Spleen (tissue), 11 donors: ENCODE results near the gene MPIG6B. TPM values are rescaled to one million over a fixed set of nuclear protein-coding genes. Genes with fewer than 3 reads are reported as not detected.

Source experiments
- DNase-seq: peaks from one replicate; pipeline ENCODE4 v3.0.0-alpha.2; 2020
- H3K27ac ChIP-seq, 8 donors: fragments of 200-600 bp; sonication (generic) in 7 of 8; 1 replicate in 4 of 8; 2 replicates in 4 of 8; pipeline versions ENCODE4 v1.5.0 to v1.8.0; 2016 to 2021; ENCODE audit warnings: inconsistent platforms in 4 of 8, mild to moderate bottlenecking in 4 of 8, moderate library complexity in 1 of 8
- H3K27me3 ChIP-seq, 7 donors: fragments of 200-600 bp; sonication (generic) in 6 of 7; replicated peaks in 1 of 7; 1 replicate in 4 of 7; 2 replicates in 3 of 7; pipeline versions ENCODE4 v1.5.0 to v1.8.0; 2016 to 2021; ENCODE audit warnings: inconsistent platforms in 3 of 7, mild to moderate bottlenecking in 1 of 7
- H3K36me3 ChIP-seq, 6 donors: fragments of 200-600 bp; sonication (generic) in 5 of 6; 1 replicate in 4 of 6; 2 replicates in 2 of 6; pipeline versions ENCODE4 v1.5.0 to v1.8.0; 2016 to 2021; ENCODE audit warnings: inconsistent platforms in 2 of 6
- H3K4me1 ChIP-seq, 6 donors: fragments of 200-600 bp; sonication (generic) in 5 of 6; 1 replicate in 3 of 6; 2 replicates in 3 of 6; pipeline versions ENCODE4 v1.5.0 to v1.8.0; 2016 to 2021; ENCODE audit warnings: inconsistent platforms in 3 of 6
- H3K4me3 ChIP-seq, 8 donors: fragments of 200-600 bp; sonication (generic) in 7 of 8; 1 replicate in 4 of 8; 2 replicates in 4 of 8; pipeline versions ENCODE4 v1.5.0 to v1.8.0; 2016 to 2021; ENCODE audit warnings: inconsistent platforms in 4 of 8, mild to moderate bottlenecking in 4 of 8, moderate library complexity in 2 of 8
- H3K9me3 ChIP-seq, 8 donors: fragments of 200-600 bp; sonication (generic) in 7 of 8; 1 replicate in 4 of 8; 2 replicates in 4 of 8; pipeline versions ENCODE4 v1.5.0 to v1.8.0; 2016 to 2021; ENCODE audit warnings: inconsistent platforms in 4 of 8
- CTCF ChIP-seq, 11 experiments: fragments of 200-600 bp in 7 of 11; fragments of 450-650 bp in 4 of 11; sonication (generic) in 4 of 11; IDR thresholded peaks in 8 of 11; conservative IDR thresholded peaks in 3 of 11; 1 replicate in 7 of 11; 2 replicates in 4 of 11; pipeline versions ENCODE4 v1.4.0 to v1.8.0; 2016 to 2021; ENCODE audit warnings: antibody characterized with exemption in 11 of 11, inconsistent platforms in 4 of 11, mild to moderate bottlenecking in 1 of 11
- POLR2A ChIP-seq, 3 donors: fragments of 450-650 bp; IDR thresholded peaks; one replicate each; pipeline ENCODE4 v1.5.1; 2017; ENCODE audit warnings: antibody characterized with exemption in 3 of 3, mild to moderate bottlenecking in 1 of 3
- POLR2AphosphoS5 ChIP-seq, 3 donors: sonication (generic); formaldehyde crosslinking; IDR thresholded peaks; one replicate each; pipeline ENCODE4 v1.5.1; 2017; ENCODE audit warnings: antibody characterized with exemption in 3 of 3
- WGBS, 5 donors: extraction: QIAGEN DNeasy Blood & Tissue Kit in 3 of 5; methylation state at CpG; one replicate each; pipeline versions ENCODE4 v1.1.5 to v1.1.7; 2013 to 2018; 5-methylcytosine and 5-hydroxymethylcytosine counted together
- intact Hi-C: fragments of 100-400 bp; cut with DNase I; formaldehyde crosslinking; loops from one replicate; pipeline ENCODE4 v1.15.0; 2023; ENCODE audit warnings: low total_unique reads
- polyA plus RNA-seq, 3 donors: library from polyadenylated mRNA; stranded (reverse); fragments of 200-250 nt; gene quantifications; one replicate each; pipeline ENCODE4 v1.2.1, GENCODE V29; 2013
- total RNA-seq, 7 donors: library from RNA; depleted of rRNA in 3 of 7; stranded (reverse); fragments of >200 nt in 3 of 7; fragmentation: NEBNext Ultra II Directional in 4 of 7; extraction: Animal tissue kit (Norgen Biotek cat#: 25700) in 4 of 7; gene quantifications; one replicate each; pipeline versions ENCODE4 v1.1.0 to v1.2.1, GENCODE V29; 2016 to 2021
- donor health status: healthy with polysubstance abuse.
- donor health status: DM: no; HTN: no; CAD: no; lungs with moderate emphysema.
- donor health status: DM: no; HTN: no; CAD: no.
- donor health status: Bipolar disorder and iron deficiency.
- donor health status: healthy.
- donor health status: DM: no; HTN: no; CAD: no.
- donor health status: DM: yes; HTN: yes; CAD: no.

Gene MPIG6B
- total and polyA plus RNA-seq, 10 donors, result 0.46 to 15.1 (median 9.3) TPM

DNA sequence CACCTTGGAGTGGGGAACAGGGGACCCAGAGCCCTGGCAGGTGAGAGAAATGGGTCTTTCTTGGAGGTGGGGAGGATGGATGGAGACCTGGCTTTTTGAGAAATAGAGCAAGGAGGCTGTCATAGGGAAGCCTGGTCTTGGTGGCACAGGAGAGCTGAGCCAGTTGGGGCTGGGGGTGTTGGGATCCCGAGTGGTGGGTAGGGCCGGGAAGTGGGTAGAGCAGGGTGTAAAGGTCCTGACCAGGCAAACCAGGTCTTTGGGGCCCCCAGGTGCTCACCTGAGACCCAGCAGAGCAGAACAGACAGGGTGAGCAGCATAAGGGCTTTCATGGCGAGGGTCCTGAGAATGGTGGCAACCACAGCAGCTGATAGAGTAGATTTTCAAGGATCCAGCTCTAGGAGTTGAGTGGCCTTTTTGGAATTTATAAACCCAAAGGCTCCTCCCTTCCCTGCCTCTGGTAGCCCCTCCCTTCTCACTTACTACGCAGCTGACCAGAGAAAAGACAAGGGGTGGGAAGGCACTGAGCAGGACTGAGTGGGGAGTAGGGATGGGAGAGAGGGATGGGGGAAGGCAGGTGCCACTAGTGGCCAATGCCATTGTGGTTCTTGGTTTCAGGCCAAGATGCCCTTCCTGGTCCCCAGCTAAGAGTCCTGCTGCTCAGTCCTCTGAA, 1.7 kb upstream of the MPIG6B start, which contains the start of gene LY6G6C:
LY6G6C (minus strand) TSS at position 396 of the 670 bp plus-strand sequence; CDS start at position 329, 67 bp downstream.
- peaks cover 0 to 18% (median 0%) of the 10 kb centered on the region in 6 donors for H3K36me3 ChIP-seq
- H3K27me3 ChIP-seq, result no peaks in the 10 kb centered on the region
- H3K4me1 ChIP-seq, result peaks cover 5 to 25% (median 14%) of the 10 kb centered on the region in 6 donors
- no peak within 1 kb of the TSS for H3K27ac ChIP-seq
- DNase-seq, result peak; percentile 61
- no peaks in the 10 kb centered on the region for H3K9me3 ChIP-seq
- intact Hi-C loops, result no loop called here
- WGBS, 5 donors, result 77 to 94% (median 85%) methylated on average over 3 to 4 of the region's 4 CpGs
- TF ChIP-seq CTCF (IDR thresholded peaks at IDR 0.05 in 8 of 11, conservative IDR thresholded peaks at IDR 0.05 in 3 of 11) (no peak), POLR2AphosphoS5 (IDR thresholded peaks at IDR 0.05) (no peak), POLR2A (IDR thresholded peaks at IDR 0.05) (no peak)
- no peak within 1 kb of the TSS for H3K4me3 ChIP-seq

GRCh38 chr6:31722173-31722572, 1.0 kb upstream of the MPIG6B start:
- H3K36me3 ChIP-seq, result peaks cover 0 to 25% (median 1%) of the 10 kb centered on the region in 6 donors
- DNase-seq, result peak; percentile 37
- H3K4me3 ChIP-seq, result no peak overlapping the region
- no peaks in the 10 kb centered on the region for H3K9me3 ChIP-seq
- no peak overlapping the region for H3K27ac ChIP-seq
- no peak for TF ChIP-seq POLR2AphosphoS5 (IDR thresholded peaks at IDR 0.05)
- intact Hi-C loops, result no loop called here
- peaks cover 5 to 32% (median 21%) of the 10 kb centered on the region in 6 donors for H3K4me1 ChIP-seq
- H3K27me3 ChIP-seq, result no peaks in the 10 kb centered on the region
- 91 to 100% (median 92%) methylated on average over 3 of the region's 3 CpGs for WGBS, 5 donors

- no peak for TF ChIP-seq POLR2A (IDR thresholded peaks at IDR 0.05)
- peak in 1 of 3 donors; percentile 69 for TF ChIP-seq POLR2AphosphoS5 (IDR thresholded peaks at IDR 0.05)
Observed at GRCh38 chr6:31723980-31724691, 963 bp downstream of the MPIG6B start.

DNA sequence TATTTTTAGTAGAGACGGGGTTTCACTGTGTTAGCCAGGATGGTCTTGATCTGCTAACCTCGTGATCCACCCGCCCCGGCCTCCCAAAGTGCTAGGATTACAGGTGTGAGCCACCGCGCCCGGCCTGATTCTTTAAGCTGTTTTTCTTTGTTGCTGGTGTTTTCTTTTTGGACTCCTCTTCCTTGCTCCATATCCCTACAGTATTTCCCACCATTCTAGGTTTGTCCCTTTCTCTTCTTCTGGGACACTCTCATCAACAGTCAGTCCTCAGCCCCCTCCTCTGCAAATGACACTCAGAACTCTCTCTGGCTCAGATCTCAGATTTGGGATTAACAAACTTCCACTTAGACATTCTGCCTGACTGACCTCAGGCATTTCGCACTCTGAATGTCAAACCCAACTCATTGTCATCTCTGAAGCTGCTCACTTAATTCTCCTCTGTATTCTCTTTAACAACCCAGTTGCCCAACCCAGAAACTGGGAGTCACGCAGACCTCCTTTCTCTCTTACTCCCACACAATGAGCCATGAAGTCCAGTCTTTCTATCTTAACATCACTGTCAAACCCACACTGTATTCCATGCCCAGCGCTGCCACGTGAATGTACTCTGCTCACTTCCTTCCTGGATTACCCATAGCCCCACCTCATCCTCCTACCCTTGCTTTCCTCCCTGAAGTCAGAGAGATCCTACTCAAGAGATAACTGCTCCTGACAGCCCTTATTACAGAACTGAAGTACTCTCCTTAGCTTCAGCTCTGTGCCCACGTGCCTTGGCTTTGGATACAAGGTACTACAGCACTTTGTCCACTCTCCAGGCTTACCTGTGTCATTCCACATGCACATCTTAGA, 2.6 kb downstream of the MPIG6B start:
- Histone ChIP-seq H3K9me3 (no peaks in the 10 kb centered on the region), H3K27ac (peak overlapping the region in 5 of 8 donors; percentile 93 to 99 (median 95)), H3K4me1 (peaks cover 18 to 68% (median 51%) of the 10 kb centered on the region in 6 donors), H3K36me3 (peaks cover 1 to 38% (median 6%) of the 10 kb centered on the region in 6 donors), H3K27me3 (no peaks in the 10 kb centered on the region), H3K4me3 (no peak overlapping the region)
- intact Hi-C loops, result no loop called here
- WGBS, 5 donors, result 76 to 79% (median 78%) methylated on average over 12 of the region's 12 CpGs
- TF ChIP-seq POLR2A (IDR thresholded peaks at IDR 0.05) (no peak), POLR2AphosphoS5 (IDR thresholded peaks at IDR 0.05) (peak in 1 of 3 donors; percentile 55)
- DNase-seq, result peak; percentile 56

More at GRCh38 chr6:31723980-31724691, 963 bp downstream of the MPIG6B start:
- H3K4me1 ChIP-seq, result peaks cover 18 to 52% (median 40%) of the 10 kb centered on the region in 6 donors
- whole genome bisulfite sequencing, 5 donors, result 89 to 93% (median 90%) methylated on average over 23 to 25 of the region's 25 CpGs
- intact Hi-C loops, result no loop called here
- H3K27ac ChIP-seq, result no peak overlapping the region
- no peaks in the 10 kb centered on the region for H3K27me3 ChIP-seq
- no peak for DNase-seq
- no peaks in the 10 kb centered on the region for H3K9me3 ChIP-seq
- H3K4me3 ChIP-seq, result peak overlapping the region in 1 of 8 donors; percentile 6
- peaks cover 0 to 32% (median 1%) of the 10 kb centered on the region in 6 donors for H3K36me3 ChIP-seq

DNA sequence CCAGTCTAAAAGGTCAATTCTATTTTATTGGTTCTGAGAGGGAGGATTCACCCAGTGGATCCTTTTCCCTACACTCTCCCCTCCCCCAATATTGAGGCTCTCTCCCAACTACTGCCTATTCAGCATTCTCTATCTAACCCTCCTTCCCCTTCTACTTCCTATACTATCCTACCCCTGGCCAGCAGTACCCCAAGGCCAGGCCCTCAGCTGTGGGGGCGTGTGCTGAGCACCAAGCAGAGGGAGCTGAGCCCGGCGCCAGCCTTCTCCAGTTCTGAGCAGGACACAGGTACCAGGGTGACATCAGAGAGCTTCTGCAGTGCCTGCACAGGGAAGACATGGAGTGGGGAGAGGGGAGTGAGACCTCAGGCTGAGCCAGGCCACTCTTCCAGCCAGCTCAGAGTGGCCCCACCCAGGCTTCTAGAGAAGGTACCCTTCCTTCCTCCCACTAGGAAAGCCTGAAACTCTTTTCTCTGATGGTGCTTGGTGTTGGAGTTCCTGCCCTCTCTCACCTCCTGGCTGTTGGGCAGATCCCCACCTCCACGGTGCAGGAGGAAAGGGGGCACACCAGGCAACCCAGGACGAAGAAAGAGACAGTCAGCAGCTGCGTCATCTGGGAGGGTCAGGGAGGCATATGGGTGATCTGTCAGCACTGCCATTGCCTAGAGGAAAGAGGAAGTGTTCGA, 4.0 kb downstream of the MPIG6B start:
- H3K4me1 ChIP-seq, result peaks cover 27 to 82% (median 65%) of the 10 kb centered on the region in 6 donors
- H3K4me3 ChIP-seq, result peak overlapping the region in 3 of 8 donors; percentile 80 to 83 (median 82)
- no peaks in the 10 kb centered on the region for H3K27me3 ChIP-seq
- H3K27ac ChIP-seq, result peak overlapping the region; percentile 79 to 99 (median 94)
- intact Hi-C loops, result no loop called here
- WGBS, 5 donors, result 31 to 43% (median 38%) methylated on average over 7 of the region's 7 CpGs
- H3K9me3 ChIP-seq, result no peaks in the 10 kb centered on the region
- no peak for TF ChIP-seq POLR2A (IDR thresholded peaks at IDR 0.05)
- TF ChIP-seq CTCF (IDR thresholded peaks at IDR 0.05 in 8 of 11, conservative IDR thresholded peaks at IDR 0.05 in 3 of 11), result peak in 1 of 11 experiments; percentile 6
- TF ChIP-seq POLR2AphosphoS5 (IDR thresholded peaks at IDR 0.05), result peak in 2 of 3 donors; percentile 59 to 75
- peaks cover 7 to 53% (median 20%) of the 10 kb centered on the region in 6 donors for H3K36me3 ChIP-seq
- DNase-seq, result peak; percentile 88
